Common myeloid progenitor, CD34-positive (primary cell): ENCODE data around the gene EIF2B2.

Experiments used
- CTCF ChIA-PET: fragments of 350-600 bp; sonication (Branson Sonifier 250); formaldehyde crosslinking; loops from one replicate; lab custom pipeline; 2021; ENCODE audit warnings: antibody characterized with exemption; lab: Charles Lee
- POLR2A ChIA-PET: fragments of 350-600 bp; sonication (Branson Sonifier 250); formaldehyde crosslinking; loops from one replicate; lab custom pipeline; 2021; ENCODE audit warnings: antibody characterized with exemption; lab: Charles Lee
- DNase-seq, 3 donors: peaks; one replicate each; pipeline versions ENCODE4 v3.0.0 to v3.0.0-alpha.2; 2013
- H3K27ac ChIP-seq, 2 experiments: 1 replicate in 1 of 2; 2 replicates in 1 of 2; pipeline ENCODE4 v1.7.0; 2013; ENCODE audit warnings: inconsistent platforms in 2 of 2, low read length in 2 of 2, mild to moderate bottlenecking in 2 of 2, low read depth in 1 of 2, moderate library complexity in 1 of 2; ENCODE audit not compliant: severe bottlenecking in 2 of 2, insufficient read depth in 1 of 2, poor library complexity in 1 of 2
- H3K27me3 ChIP-seq, 5 experiments: replicated peaks in 2 of 5; 1 replicate in 3 of 5; 2 replicates in 2 of 5; pipeline versions ENCODE4 v1.6.1 to v1.7.0; 2013; ENCODE audit warnings: low read length in 4 of 5, mild to moderate bottlenecking in 2 of 5, moderate library complexity in 2 of 5, inconsistent platforms in 1 of 5; ENCODE audit not compliant: insufficient read depth in 5 of 5, control insufficient read depth in 4 of 5
- H3K36me3 ChIP-seq, 4 experiments: 1 replicate in 2 of 4; 2 replicates in 2 of 4; pipeline versions ENCODE4 v1.6.1 to v1.7.0; 2013; ENCODE audit warnings: low read length in 3 of 4, control low read depth in 1 of 4, mild to moderate bottlenecking in 1 of 4; ENCODE audit not compliant: control insufficient read depth in 4 of 4, insufficient read depth in 4 of 4
- H3K4me1 ChIP-seq, 4 experiments: 1 replicate in 3 of 4; 2 replicates in 1 of 4; pipeline versions ENCODE4 v1.6.1 to v1.7.1; 2013; ENCODE audit warnings: low read length in 3 of 4, mild to moderate bottlenecking in 3 of 4, control low read depth in 1 of 4, inconsistent platforms in 1 of 4, moderate library complexity in 1 of 4; ENCODE audit not compliant: control insufficient read depth in 4 of 4, insufficient read depth in 4 of 4; ENCODE audit errors: control extremely low read depth in 1 of 4
- H3K4me3 ChIP-seq, 7 experiments: 1 replicate in 4 of 7; 2 replicates in 3 of 7; pipeline versions ENCODE4 v1.5.1 to v1.7.0; 2013; ENCODE audit warnings: mild to moderate bottlenecking in 7 of 7, low read length in 6 of 7, moderate library complexity in 6 of 7, inconsistent platforms in 2 of 7, low read depth in 2 of 7, control low read depth in 1 of 7; ENCODE audit not compliant: insufficient read depth in 4 of 7, control insufficient read depth in 1 of 7; ENCODE audit errors: extremely low read depth in 1 of 7
- H3K9me3 ChIP-seq, 5 experiments: 1 replicate in 4 of 5; 2 replicates in 1 of 5; pipeline versions ENCODE4 v1.6.1 to v1.7.1; 2013; ENCODE audit warnings: low read length in 4 of 5, mild to moderate bottlenecking in 2 of 5, inconsistent platforms in 1 of 5, low read depth in 1 of 5, moderate library complexity in 1 of 5; ENCODE audit not compliant: control insufficient read depth in 4 of 5, insufficient read depth in 2 of 5; ENCODE audit errors: control extremely low read depth in 1 of 5
- WGBS: methylation state at CpG from one replicate; pipeline ENCODE4 v1.1.5; 2013; ENCODE audit not compliant: insufficient coverage; 5-methylcytosine and 5-hydroxymethylcytosine counted together

EIF2B2 gene

GRCh38 chr14:75053396-75054291, 50.9 kb downstream of the EIF2B2 start:
- Histone ChIP-seq H3K27ac (no peak overlapping the region), H3K27me3 (no peaks in the 10 kb centered on the region), H3K4me1 (peaks cover 4 to 21% (median 11%) of the 10 kb centered on the region in 4 experiments), H3K9me3 (no peaks in the 10 kb centered on the region), H3K36me3 (peaks cover 0 to 5% (median 1%) of the 10 kb centered on the region in 4 experiments), H3K4me3 (no peak overlapping the region)
- 68% methylated on average over 3 of the region's 5 CpGs for WGBS
- CTCF ChIA-PET, result no interaction called here
- POLR2A ChIA-PET, result no interaction called here
- no peak for DNase-seq

GRCh38 chr14:75054421-75054820, 51.7 kb downstream of the EIF2B2 start:
- Histone ChIP-seq H3K9me3 (no peaks in the 10 kb centered on the region), H3K36me3 (peaks cover 0 to 2% (median 0%) of the 10 kb centered on the region in 4 experiments), H3K27me3 (no peaks in the 10 kb centered on the region), H3K4me3 (no peak overlapping the region), H3K27ac (no peak overlapping the region), H3K4me1 (peaks cover 4 to 21% (median 11%) of the 10 kb centered on the region in 4 experiments)
- WGBS, result no CpG with 5 or more reads among the region's 1 CpG
- POLR2A ChIA-PET, result no interaction called here
- CTCF ChIA-PET, result no interaction called here
- DNase-seq, result no peak

GRCh38 chr14:75059642-75060041, 56.9 kb downstream of the EIF2B2 start:
- H3K4me1 ChIP-seq, result peaks cover 6 to 15% (median 10%) of the 10 kb centered on the region in 4 experiments
- CTCF ChIA-PET, result no interaction called here
- H3K27me3 ChIP-seq, result no peaks in the 10 kb centered on the region
- no peaks in the 10 kb centered on the region for H3K9me3 ChIP-seq
- no peak overlapping the region for H3K4me3 ChIP-seq
- H3K27ac ChIP-seq, result no peak overlapping the region
- WGBS, result no CpG with 5 or more reads among the region's 2 CpGs
- POLR2A ChIA-PET, result no interaction called here
- peaks cover 0 to 9% (median 1%) of the 10 kb centered on the region in 4 experiments for H3K36me3 ChIP-seq
- DNase-seq, result no peak

GRCh38 chr14:75060420-75060819, 57.7 kb downstream of the EIF2B2 start:
- H3K36me3 ChIP-seq, result peaks cover 0 to 9% (median 1%) of the 10 kb centered on the region in 4 experiments
- H3K27me3 ChIP-seq, result no peaks in the 10 kb centered on the region
- no peak for DNase-seq
- no peaks in the 10 kb centered on the region for H3K9me3 ChIP-seq
- no peak overlapping the region for H3K27ac ChIP-seq
- POLR2A ChIA-PET, result no interaction called here
- CTCF ChIA-PET, result no interaction called here
- no peak overlapping the region for H3K4me3 ChIP-seq
- WGBS, result 40% methylated on average over 2 of the region's 2 CpGs
- peaks cover 6 to 15% (median 10%) of the 10 kb centered on the region in 4 experiments for H3K4me1 ChIP-seq
